Measurements from ENCODE around the gene ZNF521.

DNA sequence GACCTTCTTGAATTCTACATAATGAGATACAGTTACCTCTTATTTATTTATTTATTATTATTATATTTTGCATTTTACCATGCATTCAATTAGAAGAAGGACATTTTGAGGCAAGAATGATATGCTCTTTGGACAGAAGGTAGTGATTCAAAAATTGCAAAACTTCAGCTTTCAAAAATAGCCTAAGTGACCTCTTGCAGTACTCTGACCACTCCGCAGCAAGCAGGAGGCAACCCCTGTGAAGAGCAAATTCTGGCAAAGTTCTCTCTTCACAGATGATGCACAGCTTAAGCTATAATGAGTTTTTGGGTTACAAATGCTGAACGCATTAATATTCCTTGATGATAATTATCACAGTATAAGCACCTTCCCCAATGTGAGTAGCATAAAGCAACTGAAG, 170.0 kb downstream of the ZNF521 start:
- TF ChIP-seq, protein P1, sequence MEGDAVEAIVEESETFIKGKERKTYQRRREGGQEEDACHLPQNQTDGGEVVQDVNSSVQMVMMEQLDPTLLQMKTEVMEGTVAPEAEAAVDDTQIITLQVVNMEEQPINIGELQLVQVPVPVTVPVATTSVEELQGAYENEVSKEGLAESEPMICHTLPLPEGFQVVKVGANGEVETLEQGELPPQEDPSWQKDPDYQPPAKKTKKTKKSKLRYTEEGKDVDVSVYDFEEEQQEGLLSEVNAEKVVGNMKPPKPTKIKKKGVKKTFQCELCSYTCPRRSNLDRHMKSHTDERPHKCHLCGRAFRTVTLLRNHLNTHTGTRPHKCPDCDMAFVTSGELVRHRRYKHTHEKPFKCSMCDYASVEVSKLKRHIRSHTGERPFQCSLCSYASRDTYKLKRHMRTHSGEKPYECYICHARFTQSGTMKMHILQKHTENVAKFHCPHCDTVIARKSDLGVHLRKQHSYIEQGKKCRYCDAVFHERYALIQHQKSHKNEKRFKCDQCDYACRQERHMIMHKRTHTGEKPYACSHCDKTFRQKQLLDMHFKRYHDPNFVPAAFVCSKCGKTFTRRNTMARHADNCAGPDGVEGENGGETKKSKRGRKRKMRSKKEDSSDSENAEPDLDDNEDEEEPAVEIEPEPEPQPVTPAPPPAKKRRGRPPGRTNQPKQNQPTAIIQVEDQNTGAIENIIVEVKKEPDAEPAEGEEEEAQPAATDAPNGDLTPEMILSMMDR (IDR thresholded peaks at IDR 0.05; ENCODE audit: low read depth, low read length, missing input control) = no peak
- TF ChIP-seq HNF4A (conservative IDR thresholded peaks at IDR 0.05) (no peak), NR2F2 (IDR thresholded peaks at IDR 0.05) (no peak), RXRA (IDR thresholded peaks at IDR 0.05) (no peak), RAD21 (IDR thresholded peaks at IDR 0.05) (no peak), TAF1 (conservative IDR thresholded peaks at IDR 0.05) (no peak), GABPA (IDR thresholded peaks at IDR 0.05 in 1 of 2, conservative IDR thresholded peaks at IDR 0.05 in 1 of 2) (no peak), JUND (IDR thresholded peaks at IDR 0.05) (no peak), EGR1 (IDR thresholded peaks at IDR 0.05; ENCODE audit: low read depth in 2 of 2) (no peak), FOXA1 (IDR thresholded peaks at IDR 0.05) (no peak), YY1 (IDR thresholded peaks at IDR 0.05) (no peak), SP1 (IDR thresholded peaks at IDR 0.05) (no peak)
- TF ChIP-seq, protein P2, sequence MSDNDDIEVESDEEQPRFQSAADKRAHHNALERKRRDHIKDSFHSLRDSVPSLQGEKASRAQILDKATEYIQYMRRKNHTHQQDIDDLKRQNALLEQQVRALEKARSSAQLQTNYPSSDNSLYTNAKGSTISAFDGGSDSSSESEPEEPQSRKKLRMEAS (IDR thresholded peaks at IDR 0.05) = no peak
